Testis (tissue), 3 donors: ENCODE data around the gene KNL1. TPM values are rescaled to one million over a fixed set of nuclear protein-coding genes. Genes with fewer than 3 reads are reported as not detected.

Source experiments
- DNase-seq: peaks from one replicate; pipeline ENCODE4 v3.0.0-alpha.2; 2019
- H3K27ac ChIP-seq, 2 donors: fragments of 200-600 bp; sonication (generic); one replicate each; pipeline ENCODE4 v1.5.1; 2019
- H3K27me3 ChIP-seq: fragments of 200-600 bp; sonication (generic); one replicate; pipeline ENCODE4 v1.5.1; 2019
- H3K36me3 ChIP-seq: fragments of 200-600 bp; sonication (generic); one replicate; pipeline ENCODE4 v1.5.1; 2017; ENCODE audit warnings: low read depth; ENCODE audit errors: missing control alignments
- H3K4me1 ChIP-seq: fragments of 200-600 bp; sonication (generic); one replicate; pipeline ENCODE4 v1.5.1; 2019
- H3K4me3 ChIP-seq, 2 donors: fragments of 200-600 bp; sonication (generic); one replicate each; pipeline ENCODE4 v1.5.1; 2017 to 2019
- H3K9me3 ChIP-seq: fragments of 200-600 bp; sonication (generic); one replicate; pipeline ENCODE4 v1.5.1; 2017
- POLR2A ChIP-seq: fragments of 450-650 bp; IDR thresholded peaks from one replicate; pipeline ENCODE4 v1.6.1; 2017; ENCODE audit warnings: antibody characterized with exemption, mild to moderate bottlenecking, moderate library complexity
- WGBS, 2 donors: methylation state at CpG; one replicate each; pipeline ENCODE4 v1.1.5; 2018; 5-methylcytosine and 5-hydroxymethylcytosine counted together
- intact Hi-C: fragments of 100-400 bp; cut with DNase I; formaldehyde crosslinking; loops from one replicate; pipeline ENCODE4 v1.15.1; 2023; ENCODE audit warnings: low total_unique reads
- polyA plus RNA-seq: library from polyadenylated mRNA; stranded (reverse); fragments of 350-450 nt; fragmentation: Illumina TruSeq; extraction: RNeasy Lipid Tissue Mini Kit (QIAGEN cat#74804); gene quantifications from one replicate; pipeline ENCODE4 v1.2.3, GENCODE V29; 2014; ENCODE audit warnings: low read depth, low replicate concordance; ENCODE audit not compliant: insufficient read depth
- total RNA-seq, 2 donors: library from RNA; depleted of rRNA; stranded (reverse); fragments of >200 nt; gene quantifications; one replicate each; pipeline ENCODE4 v1.2.3, GENCODE V29; 2016
- TF ChIP-seq, protein P1 (sequence below), 3 experiments: fragments of 450-650 bp in 2 of 3; fragments of 200-600 bp in 1 of 3; sonication (generic) in 1 of 3; IDR thresholded peaks; one replicate each; pipeline ENCODE4 v1.5.1; 2016 to 2019; ENCODE audit warnings: antibody characterized with exemption in 3 of 3, mild to moderate bottlenecking in 2 of 3, moderate library complexity in 1 of 3

KNL1 gene
- total and polyA plus RNA-seq, 3 donors from 2014 or later = 28.7 to 66.0 (median 50.9) TPM

DNA sequence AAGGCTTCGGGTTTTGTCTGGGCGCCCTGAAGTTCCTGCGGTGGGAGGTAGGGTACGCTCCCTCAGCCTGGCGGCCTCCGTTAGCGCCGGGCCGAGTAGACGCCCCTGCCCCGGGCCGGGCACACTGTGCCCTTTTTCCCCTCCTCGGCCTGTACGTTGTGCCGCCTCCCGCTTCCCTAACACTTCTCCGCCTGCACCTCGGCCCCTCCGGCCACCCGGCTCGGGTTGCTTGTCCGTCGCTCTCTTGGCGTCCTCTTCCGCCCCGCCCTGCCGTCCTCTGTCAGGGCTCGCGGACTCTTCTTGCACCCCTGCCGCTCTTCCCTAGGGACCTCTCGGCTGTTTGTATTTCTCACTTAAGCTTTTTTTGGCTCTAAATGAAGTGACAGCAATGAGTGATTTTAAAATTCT, 384 bp downstream of the KNL1 start:
- intact Hi-C loops = no loop called here
- Histone ChIP-seq H3K36me3 (no peaks in the 10 kb centered on the region), H3K27ac (peak overlapping the region; percentile 77 to 95), H3K9me3 (no peaks in the 10 kb centered on the region), H3K4me3 (peak overlapping the region; percentile 57 to 71), H3K4me1 (peaks cover 4% of the 10 kb centered on the region), H3K27me3 (no peaks in the 10 kb centered on the region)
- 0 to 1% methylated on average over 31 of the region's 31 CpGs for WGBS, 2 donors
- peak; percentile 68 for DNase-seq
- TF ChIP-seq, protein P1, sequence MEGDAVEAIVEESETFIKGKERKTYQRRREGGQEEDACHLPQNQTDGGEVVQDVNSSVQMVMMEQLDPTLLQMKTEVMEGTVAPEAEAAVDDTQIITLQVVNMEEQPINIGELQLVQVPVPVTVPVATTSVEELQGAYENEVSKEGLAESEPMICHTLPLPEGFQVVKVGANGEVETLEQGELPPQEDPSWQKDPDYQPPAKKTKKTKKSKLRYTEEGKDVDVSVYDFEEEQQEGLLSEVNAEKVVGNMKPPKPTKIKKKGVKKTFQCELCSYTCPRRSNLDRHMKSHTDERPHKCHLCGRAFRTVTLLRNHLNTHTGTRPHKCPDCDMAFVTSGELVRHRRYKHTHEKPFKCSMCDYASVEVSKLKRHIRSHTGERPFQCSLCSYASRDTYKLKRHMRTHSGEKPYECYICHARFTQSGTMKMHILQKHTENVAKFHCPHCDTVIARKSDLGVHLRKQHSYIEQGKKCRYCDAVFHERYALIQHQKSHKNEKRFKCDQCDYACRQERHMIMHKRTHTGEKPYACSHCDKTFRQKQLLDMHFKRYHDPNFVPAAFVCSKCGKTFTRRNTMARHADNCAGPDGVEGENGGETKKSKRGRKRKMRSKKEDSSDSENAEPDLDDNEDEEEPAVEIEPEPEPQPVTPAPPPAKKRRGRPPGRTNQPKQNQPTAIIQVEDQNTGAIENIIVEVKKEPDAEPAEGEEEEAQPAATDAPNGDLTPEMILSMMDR (IDR thresholded peaks at IDR 0.05) = peak in 1 of 3 experiments; percentile 9
- TF ChIP-seq POLR2A = no peak

DNA sequence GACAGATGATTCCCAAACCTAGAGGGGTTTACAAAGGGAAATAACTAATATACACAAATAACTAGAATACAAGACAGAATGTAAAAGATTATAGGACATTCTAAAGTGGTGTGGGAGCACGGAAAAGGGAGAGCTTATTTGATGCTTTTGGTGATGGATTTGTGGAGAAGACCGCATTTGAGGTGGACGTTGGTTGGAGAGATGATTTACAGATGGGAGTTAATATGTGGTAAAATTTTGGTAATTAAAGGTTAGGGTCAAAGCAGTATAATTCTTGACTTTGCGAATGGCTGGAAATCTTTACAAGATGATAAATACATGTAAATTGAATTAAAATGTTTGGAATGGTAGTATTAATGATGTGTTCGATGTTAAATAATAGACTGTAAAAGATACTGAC, 1.2 kb downstream of the KNL1 start:
- no peak for TF ChIP-seq POLR2A
- TF ChIP-seq, protein P1 (IDR thresholded peaks at IDR 0.05) = no peak
- WGBS, 2 donors = 14 to 17% methylated on average over 5 of the region's 5 CpGs

DNA sequence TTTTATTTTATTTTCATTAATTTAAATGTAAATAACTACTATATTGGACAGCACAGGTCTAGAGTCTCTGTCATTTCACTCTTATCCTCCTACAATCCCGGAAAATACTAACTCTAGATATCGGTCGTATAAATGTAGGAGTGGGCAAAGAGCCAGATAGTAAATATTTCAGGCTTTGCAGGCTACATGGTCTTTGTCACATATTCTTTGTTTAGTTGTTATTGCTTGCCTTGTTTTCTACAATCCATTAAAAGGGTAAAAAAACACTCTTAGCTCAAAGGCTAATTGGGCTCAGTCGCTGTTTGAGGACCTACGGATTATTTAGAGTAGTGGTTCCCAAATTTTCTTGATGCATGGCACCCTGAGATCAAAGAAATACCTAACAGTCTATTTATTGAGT, 1.7 kb downstream of the KNL1 start:
- intact Hi-C loops = no loop called here
- TF ChIP-seq POLR2A = no peak
- TF ChIP-seq, protein P1 (IDR thresholded peaks at IDR 0.05) = no peak
- no peak for DNase-seq
- Histone ChIP-seq H3K4me1 (peaks cover 3% of the 10 kb centered on the region), H3K27me3 (no peaks in the 10 kb centered on the region), H3K4me3 (no peak overlapping the region), H3K27ac (no peak overlapping the region), H3K36me3 (no peaks in the 10 kb centered on the region), H3K9me3 (no peaks in the 10 kb centered on the region)
- WGBS, 2 donors = 54 to 59% methylated on average over 5 of the region's 5 CpGs

More for the DNA sequence above, 1.2 kb downstream of the KNL1 start:
- Histone ChIP-seq H3K4me3 (peak overlapping the region in 1 of 2 donors; percentile 57), H3K27me3 (no peaks in the 10 kb centered on the region), H3K4me1 (peaks cover 4% of the 10 kb centered on the region), H3K27ac (no peak overlapping the region), H3K36me3 (no peaks in the 10 kb centered on the region), H3K9me3 (no peaks in the 10 kb centered on the region)
- DNase-seq = no peak
- intact Hi-C loops = no loop called here

DNA sequence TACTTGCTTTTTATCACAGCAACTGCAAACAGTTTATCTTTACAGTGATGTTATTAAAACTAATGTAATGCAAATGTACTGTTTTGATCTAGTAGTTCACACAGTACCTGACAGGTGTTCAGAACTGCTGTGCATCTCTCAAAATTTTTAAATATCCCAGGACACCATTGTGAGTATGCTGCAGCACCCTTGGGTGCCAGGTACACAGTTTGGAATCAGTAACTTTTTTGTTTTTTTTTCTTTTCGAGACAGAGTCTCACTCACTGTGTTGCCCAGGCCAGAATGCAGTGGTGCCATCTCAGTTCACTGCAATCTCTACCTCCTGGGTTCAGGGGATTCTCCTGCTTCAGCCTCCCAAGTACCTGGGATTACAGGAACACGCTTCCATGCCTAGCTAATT, 3.0 kb downstream of the KNL1 start:
- no peaks in the 10 kb centered on the region for H3K9me3 ChIP-seq
- no peak overlapping the region for H3K27ac ChIP-seq
- no peaks in the 10 kb centered on the region for H3K36me3 ChIP-seq
- intact Hi-C loops = no loop called here
- no peak for DNase-seq
- H3K4me3 ChIP-seq = no peak overlapping the region
- WGBS, 2 donors = 91 to 97% methylated on average over 2 of the region's 2 CpGs
- no peaks in the 10 kb centered on the region for H3K4me1 ChIP-seq
- TF ChIP-seq, protein P1 (IDR thresholded peaks at IDR 0.05) = no peak
- TF ChIP-seq POLR2A = no peak
- H3K27me3 ChIP-seq = no peaks in the 10 kb centered on the region

DNA sequence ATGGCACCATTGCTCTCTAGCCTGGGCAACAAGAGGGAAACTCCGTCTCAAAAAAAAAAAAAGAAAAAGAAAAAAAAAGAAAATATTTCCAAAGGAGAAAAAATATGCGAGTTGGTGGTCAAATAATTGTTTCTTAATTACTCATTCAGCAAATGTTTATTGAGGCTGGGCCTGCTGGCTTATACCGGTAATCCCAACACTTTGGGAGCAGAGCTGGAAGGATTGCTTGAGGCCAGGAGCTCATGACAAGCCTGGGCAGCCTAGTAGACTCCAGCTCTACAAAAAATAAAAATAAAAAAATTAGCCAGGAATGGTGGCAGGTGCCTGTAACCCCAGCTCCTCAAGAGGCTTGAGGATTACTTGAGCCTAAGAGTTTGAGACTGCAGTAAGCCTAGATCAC, 4.1 kb downstream of the KNL1 start:
- Histone ChIP-seq H3K4me1 (no peaks in the 10 kb centered on the region), H3K27me3 (no peaks in the 10 kb centered on the region), H3K9me3 (no peaks in the 10 kb centered on the region), H3K4me3 (no peak overlapping the region), H3K36me3 (no peaks in the 10 kb centered on the region), H3K27ac (no peak overlapping the region)
- intact Hi-C loops = no loop called here
- no peak for DNase-seq
- TF ChIP-seq, protein P1 (IDR thresholded peaks at IDR 0.05) = no peak
- no peak for TF ChIP-seq POLR2A
- WGBS, 2 donors = 64% methylated on average over 3 of the region's 3 CpGs
